Islet of Langerhans (tissue), 1 donor: Measurements from ENCODE around the gene B4GALT5.
"Not testable (repeated sequence)": the region's sequence is repeated elsewhere in the genome, so short reads cannot be mapped to it uniquely, and the experiment has no call there.

Source experiments
- FAIRE-seq: peaks from one replicate; lab custom pipeline; 2011; peaks lifted over from hg19 to GRCh38; lab: Jason Lieb, UNC

The B4GALT5 gene

DNA sequence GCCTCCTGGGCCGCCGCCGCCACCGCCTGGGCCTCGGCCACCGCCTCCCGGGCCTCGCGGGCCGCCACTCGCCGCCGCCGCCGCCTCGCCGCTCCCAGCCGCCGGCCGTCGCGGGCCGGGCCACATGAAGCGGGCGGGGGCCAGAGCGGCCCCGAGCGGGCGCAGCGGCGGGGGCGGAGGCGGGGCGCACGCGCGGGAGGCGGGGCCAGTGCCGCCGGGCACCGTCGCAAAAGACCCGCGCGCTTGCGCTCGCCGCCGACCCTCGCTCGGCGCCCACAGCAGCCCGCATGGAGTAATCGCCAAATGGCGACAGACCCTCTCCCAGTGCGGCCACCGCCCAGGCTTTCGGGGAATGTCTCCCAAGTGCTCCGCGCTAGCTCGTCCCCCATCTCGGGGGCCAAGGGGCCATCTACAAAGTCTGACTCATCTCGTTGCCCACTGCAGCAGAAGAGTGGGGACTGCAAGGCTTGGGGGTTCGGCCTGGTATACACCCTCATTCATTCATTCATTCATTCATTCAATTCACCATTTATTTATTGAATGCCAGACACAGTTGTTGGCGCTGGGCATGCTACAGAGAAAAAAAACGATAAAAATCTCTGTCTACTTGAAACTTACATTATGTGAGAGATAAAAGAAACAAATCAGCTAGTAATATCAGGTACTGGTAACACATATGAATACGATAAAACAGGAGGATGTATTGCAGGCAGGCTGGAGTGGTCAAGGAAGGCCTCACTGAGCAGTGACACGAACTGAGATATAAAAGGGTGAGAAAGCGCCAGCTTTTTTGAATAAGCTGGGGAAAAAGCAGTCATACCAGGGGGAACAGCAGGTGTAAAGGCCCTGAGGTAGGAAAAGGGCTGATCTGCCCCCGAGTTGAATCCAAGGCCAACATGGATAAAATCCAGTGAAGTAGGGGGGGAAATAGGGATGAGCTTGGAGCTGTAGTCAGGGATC, at the start of gene B4GALT5:
TSS of gene B4GALT5 (minus strand) at position 126 of the 960 bp plus-strand sequence. CDS start 188 bp downstream, outside the sequence.
- no peak for FAIRE-seq

DNA sequence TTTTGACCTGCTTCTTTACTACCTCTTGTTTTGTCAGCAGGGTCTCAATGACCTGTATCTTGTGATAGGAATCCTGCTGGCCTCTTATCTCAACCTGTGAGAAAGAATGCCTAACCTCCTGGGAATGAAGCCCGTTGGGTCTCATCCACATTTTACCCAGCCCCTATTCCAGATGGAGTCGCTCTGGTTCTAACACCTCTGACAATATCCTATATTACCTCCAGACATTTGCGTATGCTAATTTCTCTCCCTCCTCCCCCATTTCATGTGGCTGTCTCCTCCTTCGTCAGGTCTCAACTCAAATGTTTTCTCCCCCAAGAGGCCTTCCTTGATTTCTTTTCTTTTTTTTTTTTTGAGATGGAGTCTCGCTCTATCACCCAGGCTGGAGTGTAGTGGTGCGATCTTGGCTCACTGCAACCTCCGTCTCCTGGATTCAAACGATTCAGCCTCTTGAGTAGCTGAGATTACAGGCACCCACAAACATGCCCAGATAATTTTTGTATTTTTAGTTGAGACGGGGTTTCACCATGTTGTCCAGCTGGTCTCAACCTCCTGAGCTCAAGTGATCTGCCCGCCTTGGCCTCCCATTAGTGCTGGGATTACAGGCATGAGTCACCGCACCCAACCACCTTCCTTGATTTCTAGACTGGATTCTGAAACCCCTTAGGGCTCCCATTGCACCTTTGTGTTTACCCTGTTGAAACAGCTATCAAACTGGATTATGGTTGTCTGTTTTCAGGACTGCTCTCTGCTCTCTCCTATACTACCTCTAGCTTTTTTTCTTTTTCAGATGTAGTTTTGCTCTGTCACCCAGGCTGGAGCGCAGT, 49.5 kb upstream of the B4GALT5 start:
- FAIRE-seq: no peak

DNA sequence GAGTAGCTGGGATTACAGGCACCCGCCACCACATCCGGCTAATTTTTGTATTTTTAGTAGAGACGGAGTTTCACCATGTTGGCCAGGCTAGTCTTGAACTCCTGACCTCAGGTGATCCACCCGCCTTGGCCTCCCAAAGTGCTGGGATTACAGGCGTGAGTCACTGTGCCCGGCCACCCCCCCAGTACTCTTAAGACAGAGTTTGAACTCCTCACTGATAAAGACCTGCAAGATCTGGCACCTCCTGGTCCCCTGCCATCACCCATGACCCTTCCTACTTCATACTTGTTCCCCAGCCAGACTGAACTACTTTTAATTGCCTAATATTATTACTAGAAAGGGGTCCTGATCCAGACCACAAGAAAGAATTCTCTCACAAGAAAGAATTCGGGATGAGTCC, 48.2 kb upstream of the B4GALT5 start:
- not testable (repeated sequence) for FAIRE-seq

DNA sequence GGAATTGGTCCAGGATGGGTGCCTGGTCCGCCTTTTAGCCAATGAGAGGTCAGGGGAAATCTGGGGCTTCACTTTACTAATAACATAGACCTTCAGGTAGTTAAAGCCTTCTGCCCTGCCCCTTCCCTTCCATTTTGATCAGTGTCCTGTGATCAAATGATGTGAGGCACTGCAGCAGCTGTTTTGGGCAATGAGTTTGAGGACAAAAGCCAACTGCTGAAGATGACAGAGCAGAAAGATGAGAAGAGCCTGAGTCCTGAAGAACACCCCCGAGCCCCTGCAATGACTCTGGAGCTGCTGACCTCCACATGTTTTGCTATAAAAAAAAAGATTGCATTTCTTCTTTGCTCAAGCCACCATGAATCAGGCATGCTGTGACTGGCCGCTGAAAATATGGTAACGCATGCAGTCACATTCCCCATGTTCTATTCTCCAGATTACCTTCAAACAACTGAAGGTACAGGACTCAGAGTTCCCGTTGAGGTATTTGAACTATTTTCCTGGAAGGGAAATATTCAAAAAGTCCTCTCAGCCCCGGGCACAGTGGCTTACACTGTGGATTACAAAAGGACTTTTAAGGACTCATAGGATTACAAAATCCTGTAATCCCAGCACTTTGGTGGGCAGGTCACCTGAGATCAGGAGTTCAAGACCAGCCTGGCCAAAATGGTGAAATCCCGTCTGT, 45.7 kb upstream of the B4GALT5 start:
- FAIRE-seq: no peak

- no peak for FAIRE-seq
These were observed 45.1 kb upstream of the B4GALT5 start for GRCh38 chr20:49758781-49759180.

DNA sequence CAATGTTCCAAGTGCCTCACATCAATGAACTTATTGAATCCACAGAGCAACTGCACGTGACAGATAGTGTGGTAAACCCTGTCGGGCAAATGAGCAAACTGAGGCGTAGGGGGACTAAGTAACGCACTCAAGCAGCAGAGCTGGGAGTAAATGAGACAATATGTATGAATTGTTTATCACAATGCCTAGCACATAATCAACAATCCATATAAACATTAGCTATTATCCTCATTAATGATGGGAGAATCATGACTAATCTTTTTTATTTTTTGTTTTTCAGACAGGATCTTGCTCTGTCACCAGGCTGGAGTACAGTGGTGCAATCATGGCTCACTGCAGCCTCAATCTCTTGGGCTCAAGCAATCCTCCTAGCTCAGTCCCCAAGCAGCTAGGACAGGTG, 43.9 kb upstream of the B4GALT5 start:
- no peak for FAIRE-seq

DNA sequence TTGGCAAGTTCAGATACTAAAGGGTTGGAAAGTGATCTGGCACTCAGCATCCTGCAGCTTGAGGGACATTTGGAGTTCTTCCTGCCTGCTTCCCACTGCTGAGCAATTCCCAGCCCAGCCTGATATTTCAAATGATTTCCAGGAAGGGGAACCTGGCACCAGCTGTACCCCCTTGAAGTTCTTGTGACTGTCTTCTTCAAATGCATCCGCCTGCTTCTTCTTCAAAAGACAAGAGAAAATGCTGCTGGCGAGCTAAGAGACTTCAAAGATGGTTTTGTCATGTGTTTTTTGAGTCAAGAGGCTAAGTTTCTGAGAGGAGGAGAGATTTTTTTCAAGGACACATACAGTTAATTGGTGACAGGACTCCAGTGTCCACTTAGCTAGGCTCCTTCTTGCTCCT, 42.6 kb upstream of the B4GALT5 start:
- no peak for FAIRE-seq

DNA sequence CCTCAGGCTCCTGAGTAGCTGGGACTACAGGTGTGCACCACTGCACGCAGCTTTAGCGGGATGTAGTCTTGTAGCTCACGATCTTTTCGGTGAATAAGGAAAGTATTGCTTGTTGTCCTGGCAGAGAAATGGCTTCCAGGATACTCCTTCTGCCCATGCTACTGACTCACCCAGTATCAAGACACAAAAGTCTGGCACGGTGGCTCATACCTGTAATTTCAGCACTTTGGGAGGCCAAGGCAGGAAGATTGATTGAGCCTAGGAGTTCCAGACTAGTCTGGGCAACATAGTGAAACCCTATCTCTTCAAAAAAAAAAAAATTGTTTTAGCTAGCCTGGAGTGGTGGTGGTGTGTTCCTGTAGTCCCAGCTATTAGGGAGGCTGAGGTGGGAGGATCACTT, 40.9 kb upstream of the B4GALT5 start:
- no peak for FAIRE-seq

DNA sequence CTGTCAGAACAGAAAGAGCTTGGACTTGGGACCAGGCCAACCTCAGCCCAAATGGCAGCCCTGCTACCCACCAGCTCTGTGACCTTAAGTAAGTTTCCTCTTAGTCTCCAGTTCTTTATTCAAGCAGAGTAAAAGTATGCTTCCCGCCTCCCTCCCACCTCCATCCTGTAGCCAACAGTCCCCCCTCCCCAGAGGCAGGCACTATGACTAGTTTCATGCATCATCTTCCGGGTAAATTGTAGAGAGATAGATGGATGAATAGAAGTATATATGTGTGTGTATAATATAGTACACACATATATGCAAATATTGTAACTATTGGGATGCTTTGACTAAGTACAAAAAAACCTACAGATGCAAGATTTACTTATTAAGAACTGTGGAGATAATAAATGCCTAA, 39.5 kb upstream of the B4GALT5 start:
- no peak for FAIRE-seq

GRCh38 chr20:49752201-49752903, 38.7 kb upstream of the B4GALT5 start:
- FAIRE-seq: no peak

DNA sequence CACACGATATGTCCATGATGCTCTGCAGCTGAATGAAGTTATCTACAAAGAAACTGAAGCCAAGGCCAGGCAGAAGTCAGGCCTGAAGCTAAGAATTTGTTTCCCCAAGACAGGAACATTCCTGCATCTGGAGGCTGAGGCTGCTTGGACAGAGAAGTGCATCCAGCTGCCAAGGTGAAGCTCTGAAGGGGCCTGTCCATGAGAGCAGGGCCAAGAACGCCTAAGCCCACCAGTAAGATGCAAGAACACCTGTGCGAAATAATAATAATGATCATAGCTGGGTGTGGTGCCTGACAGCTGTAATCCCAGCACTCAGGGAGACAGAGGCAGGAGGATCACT, 37.7 kb upstream of the B4GALT5 start:
- no peak for FAIRE-seq

DNA sequence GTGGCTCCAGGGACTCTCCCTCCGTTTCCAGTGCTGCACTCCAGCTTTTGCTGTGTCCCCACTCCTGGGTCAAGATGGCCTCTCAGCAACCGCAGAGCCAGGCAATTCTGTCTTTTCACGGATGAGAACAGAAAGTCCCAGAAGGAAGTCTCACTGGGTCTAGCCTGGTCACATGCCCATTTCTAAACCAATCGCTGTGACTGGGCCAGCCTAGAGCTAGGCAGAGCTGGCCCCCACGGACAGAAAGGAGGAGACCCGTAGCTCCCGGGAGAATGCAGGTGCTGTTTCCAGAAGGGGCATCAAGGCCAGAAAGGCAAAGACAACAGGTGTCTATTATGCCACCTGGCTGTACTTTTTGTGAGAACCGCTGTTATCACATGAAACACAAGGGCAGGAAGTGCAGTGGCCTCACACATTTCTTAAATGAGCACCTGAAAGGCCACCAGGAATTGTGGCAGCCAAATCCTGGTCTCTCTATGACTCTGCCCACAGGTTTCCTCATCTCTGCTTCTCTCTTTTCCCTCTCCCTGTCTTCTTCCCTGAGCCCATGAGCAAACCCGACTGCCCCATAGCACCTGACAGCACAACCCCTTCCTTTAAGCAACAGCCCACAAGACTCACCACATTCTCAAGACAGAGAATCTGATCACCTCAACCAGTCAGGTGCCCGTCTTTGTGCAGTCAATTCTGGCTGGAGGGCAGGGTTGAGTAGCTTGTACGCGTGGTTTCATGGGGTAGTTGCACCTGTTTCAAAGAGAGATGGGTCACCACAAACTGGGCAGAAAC, 37.1 kb upstream of the B4GALT5 start:
- no peak for FAIRE-seq

DNA sequence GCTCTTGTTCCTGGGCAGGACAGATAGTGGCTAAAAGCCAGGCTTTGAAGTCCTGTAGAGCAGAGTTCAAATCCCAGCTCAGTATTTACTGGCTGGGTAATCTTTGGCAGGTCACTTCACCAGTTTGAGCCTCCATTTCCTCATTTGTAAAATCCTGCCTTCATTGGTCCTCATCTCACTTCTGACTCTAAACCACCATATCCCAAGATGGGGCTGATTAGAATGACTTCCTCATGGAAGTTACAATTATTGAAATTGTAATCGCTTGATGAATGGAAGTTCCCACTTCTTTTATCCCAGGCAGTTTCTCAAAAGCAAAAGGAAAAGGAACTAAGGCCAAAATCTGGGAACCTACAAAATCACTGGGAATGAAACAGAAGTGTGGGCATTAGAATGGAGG, 35.9 kb upstream of the B4GALT5 start:
- no peak for FAIRE-seq

DNA sequence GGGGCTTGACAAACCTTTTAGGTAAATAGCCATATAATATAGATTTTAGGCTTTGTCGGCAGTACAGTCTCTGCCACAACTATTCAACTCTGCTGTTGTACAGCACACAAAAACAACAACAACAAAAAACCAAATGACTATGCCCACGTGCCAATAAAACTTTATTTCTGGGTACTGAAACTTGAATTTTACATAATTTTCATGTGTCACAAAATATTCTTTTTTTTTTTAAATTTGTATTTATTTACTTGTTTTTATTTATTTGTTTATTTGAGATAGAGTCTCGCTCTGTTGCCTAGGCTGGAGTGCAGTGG, 34.8 kb upstream of the B4GALT5 start:
- FAIRE-seq: no peak

DNA sequence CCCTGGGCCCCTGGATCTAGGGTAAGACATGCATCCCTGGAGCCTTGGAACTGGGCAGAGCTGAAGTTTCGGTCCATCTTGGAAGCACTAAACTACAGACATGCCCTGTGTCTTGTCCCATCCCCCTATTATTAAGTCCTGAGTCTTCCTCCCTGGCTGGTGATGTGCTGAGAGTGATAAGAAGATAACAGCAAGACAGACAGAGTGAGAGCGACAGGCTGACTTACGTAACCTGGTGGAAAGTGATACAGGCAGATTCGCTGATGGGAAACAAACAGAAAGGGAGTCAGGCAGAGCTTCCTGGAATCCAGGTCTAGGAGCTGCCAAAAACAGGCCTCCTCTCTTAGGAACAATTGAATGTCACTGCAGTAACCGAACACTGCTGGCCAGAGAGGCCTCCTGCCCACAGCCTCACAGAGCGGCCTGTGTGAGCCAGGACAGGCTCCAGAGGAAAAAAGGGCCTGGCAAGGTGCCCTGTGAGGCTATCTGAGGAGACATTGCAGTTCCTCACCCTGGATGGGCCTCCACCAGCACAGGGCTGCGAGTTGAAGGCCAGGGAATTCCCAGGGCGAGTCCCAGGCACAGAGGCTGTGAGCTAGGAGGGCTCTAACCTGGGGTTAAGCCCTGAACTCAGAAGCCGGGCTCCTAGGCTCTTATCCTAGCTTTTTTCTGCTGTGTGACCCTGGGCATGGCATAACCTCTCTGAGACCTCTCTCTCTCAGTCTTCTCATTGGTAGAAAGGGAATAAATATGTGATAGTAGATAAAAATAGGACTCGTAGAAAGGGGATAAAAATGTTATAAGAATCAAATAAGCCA, 34.2 kb upstream of the B4GALT5 start:
- FAIRE-seq: no peak

GRCh38 chr20:49742948-49743347, 29.3 kb upstream of the B4GALT5 start:
- no peak for FAIRE-seq

DNA sequence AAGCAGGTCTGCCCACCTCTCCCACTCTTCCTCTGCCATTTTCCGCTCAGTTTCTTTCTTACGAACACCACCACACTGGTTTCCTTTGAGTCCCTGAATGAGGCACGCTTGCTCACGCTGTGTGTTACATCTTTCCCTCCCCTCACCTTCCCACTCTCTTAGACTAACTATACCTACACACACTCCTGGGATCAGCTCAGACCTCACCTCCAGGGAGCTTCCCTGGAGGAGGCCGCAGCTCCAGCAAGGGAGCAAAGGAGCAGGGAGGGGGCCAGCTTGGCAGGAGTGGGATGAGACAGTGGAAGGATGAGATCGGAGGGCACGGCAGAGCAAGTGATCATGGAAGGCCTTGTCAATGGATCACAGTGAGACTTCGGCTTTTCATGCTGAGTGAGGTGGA, 28.3 kb upstream of the B4GALT5 start:
- no peak for FAIRE-seq

DNA sequence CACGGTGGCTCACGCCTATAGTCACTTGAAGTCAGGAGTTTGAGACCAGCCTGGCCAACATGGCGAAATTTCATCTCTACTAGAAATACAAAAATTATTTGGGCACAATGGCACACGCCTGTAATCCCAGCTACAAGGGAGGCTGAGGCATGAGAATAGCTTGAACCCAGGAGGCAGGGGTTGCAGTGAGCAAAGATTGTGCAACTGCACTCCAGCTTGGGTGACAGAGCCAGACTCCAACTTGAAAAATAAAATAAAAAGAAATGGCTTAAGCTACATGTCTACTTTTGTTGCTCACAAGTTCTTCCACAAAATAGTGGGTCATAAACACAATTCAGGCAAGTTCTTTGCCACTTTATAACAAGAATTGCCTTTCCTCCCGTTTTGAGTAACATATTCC, 27.1 kb upstream of the B4GALT5 start:
- no peak for FAIRE-seq

DNA sequence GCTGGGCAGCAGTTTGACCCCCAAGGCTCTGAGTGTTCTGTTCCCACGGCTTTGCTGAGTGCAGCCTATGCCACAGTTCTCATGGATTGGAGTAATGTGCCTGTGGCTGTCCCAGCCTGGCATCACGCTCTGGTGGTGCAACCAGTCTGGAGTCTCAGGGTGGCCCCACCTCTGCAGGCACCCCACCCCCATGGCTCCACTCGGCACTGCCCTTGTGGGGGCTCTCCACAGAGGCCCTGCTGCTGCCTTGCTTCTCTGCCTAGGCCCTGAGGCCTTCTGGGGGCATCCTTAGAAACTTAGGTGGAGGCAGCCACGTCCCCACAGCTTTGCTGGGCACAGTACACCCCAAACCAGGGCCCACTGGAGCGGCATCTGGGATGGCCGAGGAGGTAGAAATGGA, 25.4 kb upstream of the B4GALT5 start:
- no peak for FAIRE-seq

GRCh38 chr20:49737260-49737659, 23.6 kb upstream of the B4GALT5 start:
- no peak for FAIRE-seq

- no peak for FAIRE-seq
These were observed 16.1 kb upstream of the B4GALT5 start for GRCh38 chr20:49729780-49730179.
